IPS-18a (cell line): Measurements from ENCODE around the gene ZC3H7B.

Source experiments
- H3K27ac ChIP-seq: one replicate; pipeline ENCODE4 v1.5.1; 2013; ENCODE audit warnings: low read length
- H3K27me3 ChIP-seq: one replicate; pipeline ENCODE4 v1.6.1; 2013; ENCODE audit warnings: mild to moderate bottlenecking, low read length; ENCODE audit not compliant: control insufficient read depth, insufficient read depth
- H3K36me3 ChIP-seq: one replicate; pipeline ENCODE4 v1.6.1; 2013; ENCODE audit warnings: low read depth, low read length; ENCODE audit not compliant: control insufficient read depth
- H3K4me1 ChIP-seq: one replicate; pipeline ENCODE4 v1.6.1; 2013; ENCODE audit warnings: low read depth, low read length; ENCODE audit not compliant: control insufficient read depth
- H3K4me3 ChIP-seq: one replicate; pipeline ENCODE4 v1.5.1; 2013; ENCODE audit warnings: low read length
- H3K9ac ChIP-seq: one replicate; pipeline ENCODE4 v1.6.1; 2013; ENCODE audit warnings: mild to moderate bottlenecking, low read length, moderate library complexity
- H3K9me3 ChIP-seq: one replicate; pipeline ENCODE4 v1.6.1; 2013; ENCODE audit warnings: low read depth, low read length; ENCODE audit not compliant: control insufficient read depth

ZC3H7B gene

GRCh38 chr22:41377846-41378245 is 76.5 kb downstream of the ZC3H7B start:
- peaks cover 8% of the 10 kb centered on the region for H3K4me1 ChIP-seq
- H3K4me3 ChIP-seq = no peak overlapping the region
- H3K27ac ChIP-seq = no peak overlapping the region
- no peak overlapping the region for H3K9ac ChIP-seq
- no peaks in the 10 kb centered on the region for H3K36me3 ChIP-seq
- no peaks in the 10 kb centered on the region for H3K9me3 ChIP-seq
- H3K27me3 ChIP-seq = no peaks in the 10 kb centered on the region

- Histone ChIP-seq H3K9ac (peak overlapping the region; percentile 85), H3K9me3 (no peaks in the 10 kb centered on the region), H3K27ac (peak overlapping the region; percentile 74), H3K27me3 (no peaks in the 10 kb centered on the region), H3K36me3 (no peaks in the 10 kb centered on the region), H3K4me3 (peak overlapping the region; percentile 62), H3K4me1 (peaks cover 8% of the 10 kb centered on the region)
These were observed 79.6 kb downstream of the ZC3H7B start for GRCh38 chr22:41380993-41381328.

GRCh38 chr22:41381329-41382097 is 80.2 kb downstream of the ZC3H7B start, which contains the start of gene TEF:
Gene TEF, plus strand, starts transcription at chr22:41381942. Its CDS starts 103 bp downstream, at chr22:41382045.
- no peaks in the 10 kb centered on the region for H3K9me3 ChIP-seq
- peaks cover 8% of the 10 kb centered on the region for H3K4me1 ChIP-seq
- no peaks in the 10 kb centered on the region for H3K36me3 ChIP-seq
- peak within 1 kb of the TSS; percentile 84 for H3K4me3 ChIP-seq
- H3K9ac ChIP-seq = peak within 1 kb of the TSS; percentile 85
- H3K27me3 ChIP-seq = no peaks in the 10 kb centered on the region
- H3K27ac ChIP-seq = peak within 1 kb of the TSS; percentile 74

GRCh38 chr22:41382098-41382578 is 80.8 kb downstream of the ZC3H7B start:
- Histone ChIP-seq H3K4me3 (peak overlapping the region; percentile 84), H3K27me3 (no peaks in the 10 kb centered on the region), H3K9ac (peak overlapping the region; percentile 50), H3K27ac (no peak overlapping the region), H3K9me3 (no peaks in the 10 kb centered on the region), H3K36me3 (no peaks in the 10 kb centered on the region), H3K4me1 (peaks cover 8% of the 10 kb centered on the region)

- no peaks in the 10 kb centered on the region for H3K27me3 ChIP-seq
- H3K4me1 ChIP-seq = peaks cover 8% of the 10 kb centered on the region
- H3K9ac ChIP-seq = no peak overlapping the region
- peak overlapping the region; percentile 84 for H3K4me3 ChIP-seq
- H3K9me3 ChIP-seq = no peaks in the 10 kb centered on the region
- peaks cover 2% of the 10 kb centered on the region for H3K36me3 ChIP-seq
- H3K27ac ChIP-seq = no peak overlapping the region
These were observed 81.3 kb downstream of the ZC3H7B start for GRCh38 chr22:41382610-41383009.

GRCh38 chr22:41383085-41383484 is 81.8 kb downstream of the ZC3H7B start:
- no peak overlapping the region for H3K9ac ChIP-seq
- H3K27me3 ChIP-seq = no peaks in the 10 kb centered on the region
- no peaks in the 10 kb centered on the region for H3K9me3 ChIP-seq
- H3K27ac ChIP-seq = no peak overlapping the region
- H3K36me3 ChIP-seq = peaks cover 3% of the 10 kb centered on the region
- peaks cover 8% of the 10 kb centered on the region for H3K4me1 ChIP-seq
- peak overlapping the region; percentile 84 for H3K4me3 ChIP-seq

GRCh38 chr22:41384128-41384527 is 82.8 kb downstream of the ZC3H7B start:
- H3K27ac ChIP-seq = no peak overlapping the region
- no peak overlapping the region for H3K9ac ChIP-seq
- H3K4me1 ChIP-seq = peaks cover 8% of the 10 kb centered on the region
- H3K4me3 ChIP-seq = no peak overlapping the region
- H3K36me3 ChIP-seq = peaks cover 9% of the 10 kb centered on the region
- no peaks in the 10 kb centered on the region for H3K9me3 ChIP-seq
- no peaks in the 10 kb centered on the region for H3K27me3 ChIP-seq

GRCh38 chr22:41387341-41387740 is 86.0 kb downstream of the ZC3H7B start:
- H3K4me3 ChIP-seq = no peak overlapping the region
- no peak overlapping the region for H3K9ac ChIP-seq
- H3K4me1 ChIP-seq = no peaks in the 10 kb centered on the region
- H3K36me3 ChIP-seq = peaks cover 14% of the 10 kb centered on the region
- H3K27ac ChIP-seq = no peak overlapping the region
- H3K27me3 ChIP-seq = no peaks in the 10 kb centered on the region
- H3K9me3 ChIP-seq = no peaks in the 10 kb centered on the region

- Histone ChIP-seq H3K9ac (no peak overlapping the region), H3K9me3 (no peaks in the 10 kb centered on the region), H3K27me3 (no peaks in the 10 kb centered on the region), H3K36me3 (peaks cover 25% of the 10 kb centered on the region), H3K4me3 (no peak overlapping the region), H3K4me1 (no peaks in the 10 kb centered on the region), H3K27ac (no peak overlapping the region)
These were observed 92.7 kb downstream of the ZC3H7B start for GRCh38 chr22:41394012-41394356.

- H3K27me3 ChIP-seq = no peaks in the 10 kb centered on the region
- no peak overlapping the region for H3K27ac ChIP-seq
- no peaks in the 10 kb centered on the region for H3K9me3 ChIP-seq
- no peak overlapping the region for H3K4me3 ChIP-seq
- peaks cover 24% of the 10 kb centered on the region for H3K36me3 ChIP-seq
- H3K4me1 ChIP-seq = no peaks in the 10 kb centered on the region
- no peak overlapping the region for H3K9ac ChIP-seq
These were observed 94.4 kb downstream of the ZC3H7B start for GRCh38 chr22:41395531-41396240.

- Histone ChIP-seq H3K9me3 (no peaks in the 10 kb centered on the region), H3K9ac (no peak overlapping the region), H3K27ac (no peak overlapping the region), H3K4me3 (no peak overlapping the region), H3K4me1 (no peaks in the 10 kb centered on the region), H3K27me3 (no peaks in the 10 kb centered on the region), H3K36me3 (peaks cover 20% of the 10 kb centered on the region)
These were observed 96.0 kb downstream of the ZC3H7B start for GRCh38 chr22:41397143-41397811.
